Stimulated activated CD8-positive, alpha-beta memory T cell treated with anti-CD3 and anti-CD28 coated beads, Interleukin-4, amount 100 ng/mL, for 1 hour (primary cell): ENCODE measurements around the gene COL5A1.

Experiments used
- DNase-seq, 2 donors: peaks; one replicate each; pipeline ENCODE4 v3.0.0-alpha.2; 2020; ENCODE audit warnings: low read depth in 2 of 2, low spot score in 1 of 2

The COL5A1 gene

GRCh38 chr9:134738869-134739659 lies 97.5 kb downstream of the COL5A1 start:
- peak in 1 of 2 donors; percentile 9 for DNase-seq

- no peak for DNase-seq
These were observed 98.0 kb downstream of the COL5A1 start for GRCh38 chr9:134739660-134739968.

- no peak for DNase-seq
These were observed 98.5 kb downstream of the COL5A1 start for GRCh38 chr9:134740071-134740470.

- DNase-seq = no peak
These were observed 100.2 kb downstream of the COL5A1 start for GRCh38 chr9:134741846-134742245.

DNA sequence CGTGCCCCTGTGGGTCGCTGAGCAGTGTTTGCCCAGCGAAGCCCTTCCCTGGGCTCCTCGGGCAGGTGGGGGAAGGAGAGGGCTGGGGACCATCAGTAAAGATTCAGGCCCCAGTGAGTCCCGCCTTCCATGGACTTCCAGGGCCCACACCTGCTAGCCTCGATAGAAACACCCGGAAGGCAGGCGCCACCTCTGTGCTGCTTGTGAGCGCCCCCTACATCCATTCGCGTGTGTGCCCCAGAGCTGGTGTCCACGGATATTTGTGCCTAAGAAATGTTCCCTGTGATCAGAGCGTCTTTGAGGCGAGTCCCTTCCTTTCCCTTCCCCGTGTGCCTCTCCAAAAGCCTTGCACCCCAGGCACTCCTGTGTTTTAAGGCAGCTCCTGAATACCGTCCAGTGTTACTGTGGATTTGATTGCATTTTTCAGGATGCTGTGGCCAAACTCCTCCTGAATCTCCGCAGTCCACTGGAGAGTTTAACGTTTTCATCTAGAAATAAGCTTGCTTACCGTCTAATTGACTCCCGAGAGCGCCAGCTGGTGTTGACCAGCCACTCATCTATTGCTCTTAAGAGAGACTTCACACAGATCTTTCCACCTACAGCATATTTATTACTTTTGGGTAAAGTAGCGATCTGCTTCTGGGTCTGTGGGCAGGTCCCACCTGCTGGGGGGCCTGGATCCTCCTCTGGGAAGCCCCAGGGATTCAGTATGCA lies 101.4 kb downstream of the COL5A1 start:
- no peak for DNase-seq

- no peak for DNase-seq
These were observed 102.2 kb downstream of the COL5A1 start for GRCh38 chr9:134743853-134744252.

- DNase-seq = no peak
These were observed 103.0 kb downstream of the COL5A1 start for GRCh38 chr9:134744385-134745295.

DNA sequence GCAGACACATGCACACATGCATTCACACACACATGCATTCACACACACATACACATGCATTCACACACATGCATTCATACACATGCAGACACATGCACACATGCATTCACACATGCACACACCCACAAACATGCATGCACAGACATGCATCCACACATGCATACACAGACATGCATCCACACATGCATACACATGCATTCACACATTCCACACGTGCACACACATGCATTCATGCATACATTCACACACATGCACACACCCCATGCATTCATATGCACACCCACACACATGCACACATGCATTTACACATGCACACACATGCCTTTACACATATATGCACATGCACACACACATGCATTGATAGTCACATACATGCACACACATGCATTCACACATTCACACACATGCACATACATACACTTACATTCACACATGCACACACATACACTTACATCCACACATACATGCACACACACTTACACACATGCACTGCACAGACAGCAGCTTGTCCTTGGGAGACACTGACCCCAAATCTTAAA lies 106.4 kb downstream of the COL5A1 start:
- DNase-seq = no peak

DNA sequence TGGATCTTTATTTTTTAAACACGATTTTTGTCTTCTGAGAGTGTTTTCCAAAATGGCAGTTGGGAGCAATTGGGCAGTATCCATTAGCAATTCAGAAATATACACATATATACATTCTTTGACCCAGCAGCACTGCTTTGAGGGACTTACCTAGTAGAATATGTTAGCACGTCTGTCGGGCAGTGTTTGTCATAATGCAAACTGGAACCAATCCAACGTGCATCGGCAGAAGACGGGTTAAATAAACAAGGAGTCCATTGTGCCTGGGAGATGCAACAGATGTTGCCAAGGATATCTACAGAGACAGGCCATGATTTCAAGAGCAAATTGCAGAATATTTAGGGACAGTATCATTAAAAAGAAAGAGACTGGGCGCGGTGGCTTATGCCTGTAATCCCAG lies 107.0 kb downstream of the COL5A1 start:
- DNase-seq = no peak

GRCh38 chr9:134750450-134751155 lies 109.0 kb downstream of the COL5A1 start:
- no peak for DNase-seq

- no peak for DNase-seq
These were observed 110.0 kb downstream of the COL5A1 start for GRCh38 chr9:134751622-134752021.

DNA sequence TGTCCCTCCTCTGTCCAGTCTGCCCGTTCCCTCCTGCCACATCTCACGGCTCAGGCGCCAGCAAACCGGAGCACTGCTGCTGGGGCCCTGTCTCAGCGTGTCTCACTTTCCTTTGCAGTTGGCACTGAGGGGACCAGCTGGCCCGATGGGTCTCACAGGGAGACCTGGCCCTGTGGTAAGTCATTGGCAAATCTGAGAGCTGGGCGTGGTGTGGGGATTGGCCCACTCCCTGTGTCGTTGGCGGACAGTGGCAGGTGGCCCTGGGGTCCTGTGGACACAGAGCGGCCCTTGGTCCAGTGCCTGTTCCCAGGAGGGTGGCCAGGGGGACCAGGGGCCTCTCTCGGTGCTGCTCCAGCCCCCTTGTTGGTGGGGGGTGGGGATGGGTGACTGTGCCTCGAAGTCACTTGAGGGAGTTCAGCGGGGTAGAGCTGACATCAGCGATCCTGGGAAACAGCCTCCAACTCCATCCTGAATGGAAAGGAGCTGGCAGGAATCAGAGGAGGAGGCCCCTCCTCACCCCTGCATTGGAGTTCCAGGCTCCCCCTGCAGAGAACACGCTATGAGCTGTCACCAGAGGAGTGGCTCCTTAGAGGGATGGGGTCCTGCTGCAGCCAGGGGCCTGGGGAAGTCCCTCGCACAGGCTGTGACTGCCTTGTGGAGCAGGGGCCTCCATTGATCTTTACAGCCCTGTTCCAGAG lies 111.0 kb downstream of the COL5A1 start:
- DNase-seq = no peak

DNA sequence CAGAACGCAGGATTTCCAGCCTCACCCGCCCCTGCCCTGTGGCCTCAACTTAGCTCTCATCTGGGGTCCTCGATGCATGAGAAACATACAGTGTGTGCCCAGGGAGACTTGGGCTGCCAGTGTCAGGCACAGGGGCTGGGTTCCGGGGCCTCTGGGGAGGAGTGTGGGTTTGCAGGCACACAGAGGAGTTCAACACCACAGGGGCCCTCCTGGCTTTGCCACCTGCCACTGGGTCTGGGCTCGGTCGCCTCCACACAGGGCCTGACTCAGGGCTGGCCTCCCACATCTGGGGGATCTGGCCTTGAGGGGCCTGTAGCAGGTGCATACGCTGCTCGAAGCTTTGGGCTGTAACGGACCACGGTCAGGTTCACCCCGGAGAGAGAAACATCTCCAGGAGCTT lies 111.6 kb downstream of the COL5A1 start:
- DNase-seq = no peak

- DNase-seq = no peak
These were observed 113.8 kb downstream of the COL5A1 start for GRCh38 chr9:134755221-134755907.

GRCh38 chr9:134756098-134756497 lies 114.5 kb downstream of the COL5A1 start:
- no peak for DNase-seq

- no peak for DNase-seq
These were observed 115.8 kb downstream of the COL5A1 start for GRCh38 chr9:134757216-134757975.

- no peak for DNase-seq
These were observed 117.5 kb downstream of the COL5A1 start for GRCh38 chr9:134758949-134759607.

- no peak for DNase-seq
These were observed 118.3 kb downstream of the COL5A1 start for GRCh38 chr9:134759913-134760312.
